ENCODE data around the gene PPP1R37. TPM values are rescaled to one million over a fixed set of nuclear protein-coding genes. Genes with fewer than 3 reads are reported as not detected.

PPP1R37 gene
- polyA plus RNA-seq, 1 donor from 2014 or later, result 53.7 TPM

GRCh38 chr19:45150180-45150579 is 57.2 kb downstream of the PPP1R37 start:
- Histone ChIP-seq H3K9me2 (ENCODE audit: insufficient read depth, low read length) (no peaks in the 10 kb centered on the region), H3K4me3 (ENCODE audit: low read length) (no peak overlapping the region), H3K9me3 (ENCODE audit: low read length) (no peaks in the 10 kb centered on the region), H3F3A (ENCODE audit: insufficient read depth, low read length, poor library complexity, severe bottlenecking) (no peaks in the 10 kb centered on the region), H2AFZ (ENCODE audit: low read depth, low read length) (no peak overlapping the region), H3K79me2 (replicated peaks; ENCODE audit: insufficient read depth, low read length) (no peaks in the 10 kb centered on the region), H3K4me2 (ENCODE audit: low read length) (no peak overlapping the region), H3K27ac (ENCODE audit: low read length) (no peak overlapping the region), H3K9ac (ENCODE audit: low read length) (no peak overlapping the region), H3K36me3 (ENCODE audit: insufficient read depth, low read length) (no peaks in the 10 kb centered on the region), H4K20me1 (ENCODE audit: insufficient read depth) (no peaks in the 10 kb centered on the region), H3K27me3 (ENCODE audit: insufficient read depth, low read depth, low read length) (peaks cover 24% of the 10 kb centered on the region)
- TF ChIP-seq MXI1 (conservative IDR thresholded peaks at IDR 0.05; ENCODE audit: poor library complexity, severe bottlenecking) (no peak), TAF1 (IDR thresholded peaks at IDR 0.05; ENCODE audit: low read depth) (no peak), RAD21 (conservative IDR thresholded peaks at IDR 0.05) (no peak), SMC3 (conservative IDR thresholded peaks at IDR 0.05; ENCODE audit: poor library complexity) (no peak), EP300 (conservative IDR thresholded peaks at IDR 0.05; ENCODE audit: poor library complexity, severe bottlenecking) (no peak), EZH2 (IDR thresholded peaks at IDR 0.05; ENCODE audit: borderline replicate concordance, insufficient read depth, low read length, poor library complexity, severe bottlenecking) (no peak), POLR2AphosphoS5 (IDR thresholded peaks at IDR 0.05) (no peak)
- TF ChIP-seq, protein P1, sequence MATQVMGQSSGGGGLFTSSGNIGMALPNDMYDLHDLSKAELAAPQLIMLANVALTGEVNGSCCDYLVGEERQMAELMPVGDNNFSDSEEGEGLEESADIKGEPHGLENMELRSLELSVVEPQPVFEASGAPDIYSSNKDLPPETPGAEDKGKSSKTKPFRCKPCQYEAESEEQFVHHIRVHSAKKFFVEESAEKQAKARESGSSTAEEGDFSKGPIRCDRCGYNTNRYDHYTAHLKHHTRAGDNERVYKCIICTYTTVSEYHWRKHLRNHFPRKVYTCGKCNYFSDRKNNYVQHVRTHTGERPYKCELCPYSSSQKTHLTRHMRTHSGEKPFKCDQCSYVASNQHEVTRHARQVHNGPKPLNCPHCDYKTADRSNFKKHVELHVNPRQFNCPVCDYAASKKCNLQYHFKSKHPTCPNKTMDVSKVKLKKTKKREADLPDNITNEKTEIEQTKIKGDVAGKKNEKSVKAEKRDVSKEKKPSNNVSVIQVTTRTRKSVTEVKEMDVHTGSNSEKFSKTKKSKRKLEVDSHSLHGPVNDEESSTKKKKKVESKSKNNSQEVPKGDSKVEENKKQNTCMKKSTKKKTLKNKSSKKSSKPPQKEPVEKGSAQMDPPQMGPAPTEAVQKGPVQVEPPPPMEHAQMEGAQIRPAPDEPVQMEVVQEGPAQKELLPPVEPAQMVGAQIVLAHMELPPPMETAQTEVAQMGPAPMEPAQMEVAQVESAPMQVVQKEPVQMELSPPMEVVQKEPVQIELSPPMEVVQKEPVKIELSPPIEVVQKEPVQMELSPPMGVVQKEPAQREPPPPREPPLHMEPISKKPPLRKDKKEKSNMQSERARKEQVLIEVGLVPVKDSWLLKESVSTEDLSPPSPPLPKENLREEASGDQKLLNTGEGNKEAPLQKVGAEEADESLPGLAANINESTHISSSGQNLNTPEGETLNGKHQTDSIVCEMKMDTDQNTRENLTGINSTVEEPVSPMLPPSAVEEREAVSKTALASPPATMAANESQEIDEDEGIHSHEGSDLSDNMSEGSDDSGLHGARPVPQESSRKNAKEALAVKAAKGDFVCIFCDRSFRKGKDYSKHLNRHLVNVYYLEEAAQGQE (IDR thresholded peaks at IDR 0.05; ENCODE audit: borderline replicate concordance), result no peak
- TF ChIP-seq, protein P2, sequence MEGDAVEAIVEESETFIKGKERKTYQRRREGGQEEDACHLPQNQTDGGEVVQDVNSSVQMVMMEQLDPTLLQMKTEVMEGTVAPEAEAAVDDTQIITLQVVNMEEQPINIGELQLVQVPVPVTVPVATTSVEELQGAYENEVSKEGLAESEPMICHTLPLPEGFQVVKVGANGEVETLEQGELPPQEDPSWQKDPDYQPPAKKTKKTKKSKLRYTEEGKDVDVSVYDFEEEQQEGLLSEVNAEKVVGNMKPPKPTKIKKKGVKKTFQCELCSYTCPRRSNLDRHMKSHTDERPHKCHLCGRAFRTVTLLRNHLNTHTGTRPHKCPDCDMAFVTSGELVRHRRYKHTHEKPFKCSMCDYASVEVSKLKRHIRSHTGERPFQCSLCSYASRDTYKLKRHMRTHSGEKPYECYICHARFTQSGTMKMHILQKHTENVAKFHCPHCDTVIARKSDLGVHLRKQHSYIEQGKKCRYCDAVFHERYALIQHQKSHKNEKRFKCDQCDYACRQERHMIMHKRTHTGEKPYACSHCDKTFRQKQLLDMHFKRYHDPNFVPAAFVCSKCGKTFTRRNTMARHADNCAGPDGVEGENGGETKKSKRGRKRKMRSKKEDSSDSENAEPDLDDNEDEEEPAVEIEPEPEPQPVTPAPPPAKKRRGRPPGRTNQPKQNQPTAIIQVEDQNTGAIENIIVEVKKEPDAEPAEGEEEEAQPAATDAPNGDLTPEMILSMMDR (IDR thresholded peaks at IDR 0.05; ENCODE audit: poor library complexity, severe bottlenecking), result no peak

DNA sequence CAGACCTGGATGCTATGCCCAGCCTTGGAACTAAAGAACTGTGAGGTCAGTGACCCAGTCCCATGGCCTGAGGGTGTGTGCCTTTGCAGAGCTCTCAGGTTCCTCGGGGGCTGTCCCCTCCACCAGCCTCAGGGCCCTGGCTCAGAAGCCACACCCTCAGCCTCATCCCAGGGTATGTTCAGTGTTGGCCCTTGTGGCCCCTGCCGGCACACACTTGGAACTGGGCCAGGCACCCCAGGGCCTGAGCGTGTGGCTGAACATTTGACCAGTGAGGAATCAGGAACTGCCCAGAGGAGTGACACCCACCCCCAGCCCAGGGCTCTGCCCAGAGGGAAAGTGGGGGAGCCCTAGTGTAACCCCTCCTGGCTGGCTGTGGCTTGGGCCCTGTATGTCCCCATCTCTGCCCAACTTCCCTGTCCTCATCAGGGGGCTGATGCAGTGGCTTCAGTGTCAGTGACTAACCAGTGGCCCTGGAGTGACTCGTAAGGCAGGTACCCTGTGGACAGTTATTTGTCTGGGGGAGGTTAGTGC is 57.8 kb downstream of the PPP1R37 start:
- Histone ChIP-seq H4K20me1 (ENCODE audit: insufficient read depth) (no peaks in the 10 kb centered on the region), H2AFZ (ENCODE audit: low read depth, low read length) (no peak overlapping the region), H3K9me2 (ENCODE audit: insufficient read depth, low read length) (no peaks in the 10 kb centered on the region), H3K27me3 (ENCODE audit: insufficient read depth, low read depth, low read length) (peaks cover 24% of the 10 kb centered on the region), H3K9me3 (ENCODE audit: low read length) (no peaks in the 10 kb centered on the region), H3K4me2 (ENCODE audit: low read length) (no peak overlapping the region), H3K36me3 (ENCODE audit: insufficient read depth, low read length) (no peaks in the 10 kb centered on the region), H3K79me2 (replicated peaks; ENCODE audit: insufficient read depth, low read length) (no peaks in the 10 kb centered on the region), H3F3A (ENCODE audit: insufficient read depth, low read length, poor library complexity, severe bottlenecking) (no peaks in the 10 kb centered on the region), H3K4me3 (ENCODE audit: low read length) (no peak overlapping the region), H3K27ac (ENCODE audit: low read length) (no peak overlapping the region), H3K9ac (ENCODE audit: low read length) (no peak overlapping the region)
- TF ChIP-seq SMC3 (conservative IDR thresholded peaks at IDR 0.05; ENCODE audit: poor library complexity), result no peak
- TF ChIP-seq TAF1 (IDR thresholded peaks at IDR 0.05; ENCODE audit: low read depth), result no peak
- TF ChIP-seq, protein P2 (IDR thresholded peaks at IDR 0.05; ENCODE audit: poor library complexity, severe bottlenecking), result no peak
- TF ChIP-seq POLR2AphosphoS5 (IDR thresholded peaks at IDR 0.05), result no peak
- TF ChIP-seq EZH2 (IDR thresholded peaks at IDR 0.05; ENCODE audit: borderline replicate concordance, insufficient read depth, low read length, poor library complexity, severe bottlenecking), result no peak
- TF ChIP-seq MXI1 (conservative IDR thresholded peaks at IDR 0.05; ENCODE audit: poor library complexity, severe bottlenecking), result no peak
- TF ChIP-seq EP300 (conservative IDR thresholded peaks at IDR 0.05; ENCODE audit: poor library complexity, severe bottlenecking), result no peak
- TF ChIP-seq, protein P1 (IDR thresholded peaks at IDR 0.05; ENCODE audit: borderline replicate concordance), result no peak
- TF ChIP-seq RAD21 (conservative IDR thresholded peaks at IDR 0.05), result no peak
